Adrenal gland (tissue), 5 donors: Measurements from ENCODE around the gene ITPKB.

Experiments
- POLR2A ChIP-seq, 2 donors: fragments of 450-650 bp; IDR thresholded peaks; one replicate each; pipeline ENCODE4 v1.6.1; 2017; ENCODE audit warnings: antibody characterized with exemption in 2 of 2, mild to moderate bottlenecking in 2 of 2, moderate library complexity in 1 of 2
- TF ChIP-seq, protein P1 (sequence below), 6 experiments: fragments of 450-650 bp in 4 of 6; fragments of 200-600 bp in 2 of 6; sonication (generic) in 1 of 6; IDR thresholded peaks; 1 replicate in 5 of 6; 2 replicates in 1 of 6; pipeline versions ENCODE4 v1.5.1 to v1.8.0; 2016 to 2021; ENCODE audit warnings: antibody characterized with exemption in 6 of 6, mild to moderate bottlenecking in 2 of 6, moderate library complexity in 1 of 6
- donor health status: DM: no; HTN: no; CAD: no.

DNA sequence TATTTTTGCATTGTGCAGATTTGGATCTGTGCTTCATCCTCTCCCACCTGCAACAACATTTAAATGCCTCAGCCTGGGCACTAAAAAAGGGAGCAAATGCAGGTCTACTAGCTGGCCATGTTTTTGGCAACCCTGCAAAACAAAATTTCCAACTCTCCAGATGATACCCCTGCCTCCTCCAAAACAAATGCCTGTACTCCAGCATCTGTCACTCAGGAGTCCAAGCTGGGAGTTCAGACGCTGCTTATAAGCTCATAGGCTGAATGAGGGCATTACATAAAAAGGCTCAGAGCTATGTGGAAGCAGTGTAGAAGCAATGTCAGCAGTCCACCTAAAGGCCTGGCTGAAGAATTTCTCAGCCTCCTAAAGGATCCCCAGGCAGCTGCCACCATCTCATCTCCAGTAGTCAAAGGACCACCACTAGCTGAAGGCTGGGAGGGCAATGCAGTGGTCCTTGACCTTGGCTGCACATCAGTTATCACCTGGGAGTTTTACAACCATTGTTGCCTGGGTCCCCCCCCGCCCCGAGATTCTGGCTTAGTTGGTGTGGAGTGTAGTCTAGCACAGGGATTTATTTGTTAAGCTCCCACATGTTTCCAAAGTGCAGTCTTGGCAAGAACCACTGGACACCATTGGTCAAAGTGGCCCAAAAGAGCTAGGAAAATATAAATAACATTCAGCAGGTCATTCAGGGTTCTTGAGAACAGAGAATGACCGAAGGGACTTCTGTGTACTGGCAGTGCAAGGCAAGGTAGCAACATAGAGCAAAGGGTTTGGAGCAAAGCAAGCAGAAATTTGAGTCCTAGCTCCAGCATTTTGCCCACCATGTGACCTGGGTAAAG, 57.2 kb downstream of the ITPKB start:
- TF ChIP-seq, protein P1, sequence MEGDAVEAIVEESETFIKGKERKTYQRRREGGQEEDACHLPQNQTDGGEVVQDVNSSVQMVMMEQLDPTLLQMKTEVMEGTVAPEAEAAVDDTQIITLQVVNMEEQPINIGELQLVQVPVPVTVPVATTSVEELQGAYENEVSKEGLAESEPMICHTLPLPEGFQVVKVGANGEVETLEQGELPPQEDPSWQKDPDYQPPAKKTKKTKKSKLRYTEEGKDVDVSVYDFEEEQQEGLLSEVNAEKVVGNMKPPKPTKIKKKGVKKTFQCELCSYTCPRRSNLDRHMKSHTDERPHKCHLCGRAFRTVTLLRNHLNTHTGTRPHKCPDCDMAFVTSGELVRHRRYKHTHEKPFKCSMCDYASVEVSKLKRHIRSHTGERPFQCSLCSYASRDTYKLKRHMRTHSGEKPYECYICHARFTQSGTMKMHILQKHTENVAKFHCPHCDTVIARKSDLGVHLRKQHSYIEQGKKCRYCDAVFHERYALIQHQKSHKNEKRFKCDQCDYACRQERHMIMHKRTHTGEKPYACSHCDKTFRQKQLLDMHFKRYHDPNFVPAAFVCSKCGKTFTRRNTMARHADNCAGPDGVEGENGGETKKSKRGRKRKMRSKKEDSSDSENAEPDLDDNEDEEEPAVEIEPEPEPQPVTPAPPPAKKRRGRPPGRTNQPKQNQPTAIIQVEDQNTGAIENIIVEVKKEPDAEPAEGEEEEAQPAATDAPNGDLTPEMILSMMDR (IDR thresholded peaks at IDR 0.05): no peak
- TF ChIP-seq POLR2A (IDR thresholded peaks at IDR 0.05): no peak
